ENCODE measurements around the gene HIP1R. TPM values are rescaled to one million over a fixed set of nuclear protein-coding genes. Genes with fewer than 3 reads are reported as not detected.

The HIP1R gene
- total RNA-seq, 1 donor from 2014 or later, result 35.2 TPM

GRCh38 chr12:122827258-122827657 lies 8.0 kb upstream of the HIP1R start:
- no peak for DNase-seq (ENCODE audit: low spot score)

GRCh38 chr12:122830517-122831214 lies 4.6 kb upstream of the HIP1R start:
- ATAC-seq, result no peak
- no peak for DNase-seq (ENCODE audit: low spot score)

More at GRCh38 chr12:122827258-122827657, 8.0 kb upstream of the HIP1R start:
- ATAC-seq, result no peak

- DNase-seq (ENCODE audit: low spot score), result no peak
- peak; percentile 39 for ATAC-seq
These were observed 945 bp upstream of the HIP1R start for GRCh38 chr12:122834104-122834920.

- DNase-seq (ENCODE audit: low spot score) (no peak), ATAC-seq (peak; percentile 36)
These were observed 431 bp downstream of the HIP1R start for GRCh38 chr12:122835750-122836026.

GRCh38 chr12:122836027-122836921 lies 1.0 kb downstream of the HIP1R start:
- ATAC-seq, result peak; percentile 49
- no peak for DNase-seq (ENCODE audit: low spot score)

- ATAC-seq (peak; percentile 6), DNase-seq (ENCODE audit: low spot score) (no peak)
These were observed 2.3 kb downstream of the HIP1R start for GRCh38 chr12:122837306-122838265.

- DNase-seq (ENCODE audit: low spot score) (no peak), ATAC-seq (no peak)
These were observed 3.6 kb downstream of the HIP1R start for GRCh38 chr12:122838841-122839240.

- DNase-seq (ENCODE audit: low spot score), result no peak
- ATAC-seq, result no peak
These were observed 4.8 kb downstream of the HIP1R start for GRCh38 chr12:122839907-122840554.

GRCh38 chr12:122840580-122841513 lies 5.6 kb downstream of the HIP1R start:
- ATAC-seq (no peak), DNase-seq (ENCODE audit: low spot score) (no peak)

- ATAC-seq, result peak; percentile 69
- DNase-seq (ENCODE audit: low spot score), result no peak
These were observed 6.5 kb downstream of the HIP1R start for GRCh38 chr12:122841544-122842321.

GRCh38 chr12:122842505-122843405 lies 7.5 kb downstream of the HIP1R start:
- DNase-seq (ENCODE audit: low spot score), result no peak
- no peak for ATAC-seq

- DNase-seq (ENCODE audit: low spot score), result no peak
- no peak for ATAC-seq
These were observed 8.2 kb downstream of the HIP1R start for GRCh38 chr12:122843455-122843854.

GRCh38 chr12:122844366-122844971 lies 9.2 kb downstream of the HIP1R start:
- ATAC-seq, result no peak
- DNase-seq (ENCODE audit: low spot score), result no peak

GRCh38 chr12:122845041-122845864 lies 10.0 kb downstream of the HIP1R start:
- ATAC-seq (no peak), DNase-seq (ENCODE audit: low spot score) (no peak)

- no peak for DNase-seq (ENCODE audit: low spot score)
- ATAC-seq, result no peak
These were observed 10.8 kb downstream of the HIP1R start for GRCh38 chr12:122845865-122846621.

Data from left lobe of liver (tissue), 2 donors.